GM20000 (cell line): ENCODE results near the gene CDK13.

ENCODE experiments used
- DNase-seq: peaks from one replicate; pipeline ENCODE4 v3.0.0; 2012; ENCODE audit warnings: low spot score
- TF ChIP-seq, protein P1 (sequence below): IDR thresholded peaks from 2 replicates; pipeline ENCODE4 v1.5.1; 2012; ENCODE audit warnings: mild to moderate bottlenecking, control low read depth; ENCODE audit errors: extremely low read depth, missing control alignments

Gene CDK13

DNA sequence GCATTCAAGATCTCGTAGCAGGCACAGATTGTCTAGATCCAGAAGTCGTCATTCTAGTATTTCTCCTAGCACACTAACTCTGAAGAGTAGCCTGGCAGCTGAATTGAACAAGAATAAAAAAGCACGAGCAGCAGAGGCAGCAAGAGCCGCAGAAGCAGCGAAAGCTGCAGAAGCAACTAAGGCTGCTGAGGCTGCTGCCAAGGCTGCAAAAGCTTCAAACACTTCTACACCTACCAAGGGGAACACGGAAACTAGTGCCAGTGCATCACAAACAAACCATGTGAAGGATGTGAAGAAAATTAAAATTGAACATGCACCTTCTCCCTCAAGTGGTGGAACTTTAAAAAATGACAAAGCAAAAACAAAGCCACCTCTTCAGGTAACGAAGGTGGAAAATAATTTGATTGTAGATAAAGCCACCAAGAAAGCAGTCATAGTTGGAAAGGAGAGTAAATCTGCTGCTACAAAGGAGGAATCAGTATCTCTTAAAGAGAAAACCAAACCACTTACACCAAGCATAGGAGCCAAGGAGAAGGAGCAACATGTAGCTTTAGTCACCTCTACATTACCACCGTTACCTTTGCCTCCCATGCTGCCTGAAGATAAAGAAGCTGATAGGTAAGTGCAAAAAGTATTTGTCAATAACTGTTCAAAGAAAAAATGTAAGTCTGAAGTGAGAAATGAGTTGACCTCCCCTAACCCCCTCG is 37.7 kb downstream of the CDK13 start:
- DNase-seq: no peak
- TF ChIP-seq, protein P1, sequence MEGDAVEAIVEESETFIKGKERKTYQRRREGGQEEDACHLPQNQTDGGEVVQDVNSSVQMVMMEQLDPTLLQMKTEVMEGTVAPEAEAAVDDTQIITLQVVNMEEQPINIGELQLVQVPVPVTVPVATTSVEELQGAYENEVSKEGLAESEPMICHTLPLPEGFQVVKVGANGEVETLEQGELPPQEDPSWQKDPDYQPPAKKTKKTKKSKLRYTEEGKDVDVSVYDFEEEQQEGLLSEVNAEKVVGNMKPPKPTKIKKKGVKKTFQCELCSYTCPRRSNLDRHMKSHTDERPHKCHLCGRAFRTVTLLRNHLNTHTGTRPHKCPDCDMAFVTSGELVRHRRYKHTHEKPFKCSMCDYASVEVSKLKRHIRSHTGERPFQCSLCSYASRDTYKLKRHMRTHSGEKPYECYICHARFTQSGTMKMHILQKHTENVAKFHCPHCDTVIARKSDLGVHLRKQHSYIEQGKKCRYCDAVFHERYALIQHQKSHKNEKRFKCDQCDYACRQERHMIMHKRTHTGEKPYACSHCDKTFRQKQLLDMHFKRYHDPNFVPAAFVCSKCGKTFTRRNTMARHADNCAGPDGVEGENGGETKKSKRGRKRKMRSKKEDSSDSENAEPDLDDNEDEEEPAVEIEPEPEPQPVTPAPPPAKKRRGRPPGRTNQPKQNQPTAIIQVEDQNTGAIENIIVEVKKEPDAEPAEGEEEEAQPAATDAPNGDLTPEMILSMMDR: no peak

DNA sequence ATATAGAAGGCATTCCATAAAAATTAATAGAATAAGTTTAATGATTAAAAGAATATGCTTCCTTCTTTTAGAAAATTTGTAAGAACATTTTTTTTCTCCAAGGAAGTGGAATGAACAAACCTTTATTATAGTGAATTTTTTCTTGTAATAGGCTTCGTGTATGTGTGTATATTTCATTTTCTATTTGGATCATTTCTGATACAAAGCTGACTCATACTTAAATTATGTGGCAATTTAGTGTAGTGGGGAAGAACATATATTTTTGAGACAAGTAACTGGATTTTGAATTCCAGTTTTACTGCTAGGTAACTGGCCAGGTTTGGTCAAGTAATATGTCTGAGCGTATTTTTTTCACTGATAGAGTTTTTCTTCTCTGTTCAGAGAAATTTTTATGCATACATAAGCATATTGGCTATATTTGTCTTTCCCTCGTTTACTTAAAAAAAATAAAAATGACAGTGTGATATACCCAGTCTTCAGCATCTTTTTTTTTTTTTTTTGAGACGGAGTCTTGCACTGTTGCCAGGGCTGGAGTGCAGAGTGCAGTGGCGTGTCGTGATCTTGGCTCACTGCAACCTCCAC is 50.8 kb downstream of the CDK13 start:
- TF ChIP-seq, protein P1: no peak

DNA sequence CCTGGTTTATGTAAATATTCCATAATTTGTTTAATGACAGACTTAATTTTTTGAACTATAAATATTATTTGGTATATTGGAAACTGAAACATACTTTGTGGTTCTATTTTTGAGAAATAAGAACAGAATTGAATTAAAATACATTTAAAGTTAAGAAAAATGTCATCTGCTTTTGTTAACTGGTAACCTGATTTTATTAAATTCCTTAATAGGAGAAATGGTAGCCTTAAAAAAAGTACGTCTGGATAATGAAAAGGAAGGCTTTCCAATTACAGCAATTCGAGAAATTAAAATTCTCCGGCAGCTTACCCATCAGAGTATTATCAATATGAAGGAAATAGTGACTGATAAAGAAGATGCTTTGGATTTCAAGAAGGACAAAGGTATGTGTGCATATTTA is 51.6 kb downstream of the CDK13 start:
- DNase-seq: no peak
- TF ChIP-seq, protein P1: no peak

More for the DNA sequence above, 50.8 kb downstream of the CDK13 start:
- no peak for DNase-seq

DNA sequence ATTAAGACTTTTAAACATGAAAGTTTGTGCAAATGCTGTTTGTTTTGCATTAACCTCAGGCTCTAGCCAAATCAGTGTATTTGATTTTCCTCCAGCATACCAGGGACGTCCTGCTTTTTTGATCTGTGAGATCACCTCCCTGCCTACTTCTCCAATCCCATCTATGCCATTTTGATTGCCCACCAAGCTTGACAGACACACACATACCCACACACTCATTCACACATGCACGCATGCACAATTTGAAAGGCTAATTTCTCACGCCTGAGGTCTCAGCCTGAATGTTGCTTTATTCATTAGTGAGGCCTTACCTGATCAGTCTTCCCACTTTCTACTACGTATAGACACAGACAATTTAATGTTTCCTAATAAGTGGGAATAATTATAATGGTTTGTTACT is 53.5 kb downstream of the CDK13 start:
- no peak for DNase-seq
- TF ChIP-seq, protein P1: no peak

DNA sequence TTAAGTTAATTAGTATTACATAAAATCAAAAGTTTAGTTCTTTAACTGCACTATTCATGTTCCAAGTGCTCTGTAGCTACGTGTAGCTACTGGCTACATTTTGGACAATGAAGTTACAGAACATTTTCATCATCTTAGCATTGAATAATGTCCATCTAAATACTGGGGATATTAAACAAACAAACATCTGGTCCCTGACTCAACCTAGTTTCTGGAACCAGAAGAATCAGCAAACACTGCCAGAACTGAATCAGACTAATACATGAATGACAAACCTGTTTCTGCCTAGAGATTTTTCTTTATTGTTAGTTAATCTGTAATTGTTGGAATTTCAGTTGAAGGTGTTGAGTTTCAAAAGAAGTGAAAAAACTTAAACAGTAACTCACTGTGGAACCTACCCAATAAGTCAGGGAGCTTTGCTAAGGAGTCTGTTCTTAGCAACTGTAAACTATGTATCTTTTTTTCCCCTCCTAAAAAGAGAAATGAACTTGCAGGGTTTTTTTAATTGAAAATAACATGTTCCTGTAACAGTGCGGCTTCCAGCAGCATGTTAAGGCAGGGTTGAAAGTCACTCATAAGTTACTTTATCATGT is 58.3 kb downstream of the CDK13 start:
- no peak for DNase-seq
- TF ChIP-seq, protein P1: no peak

DNA sequence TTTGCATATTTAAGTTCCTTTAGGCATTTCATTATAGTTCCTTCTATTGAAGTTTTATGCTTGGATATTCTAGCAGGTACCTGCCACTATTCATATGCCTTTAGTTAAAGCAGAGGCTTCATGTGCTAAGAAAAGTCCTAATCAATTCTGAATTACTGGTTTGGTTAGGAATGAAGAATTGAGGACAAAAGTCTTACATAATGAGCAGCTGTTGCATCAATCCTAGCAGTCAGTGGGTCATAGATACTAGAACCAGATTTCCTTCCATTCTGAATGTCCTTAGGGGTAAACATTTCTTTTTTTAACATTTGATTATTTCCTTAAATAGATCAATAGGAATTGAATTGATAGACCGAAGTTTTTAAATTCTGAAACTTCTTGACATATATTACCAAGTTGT is 59.2 kb downstream of the CDK13 start:
- no peak for DNase-seq

DNA sequence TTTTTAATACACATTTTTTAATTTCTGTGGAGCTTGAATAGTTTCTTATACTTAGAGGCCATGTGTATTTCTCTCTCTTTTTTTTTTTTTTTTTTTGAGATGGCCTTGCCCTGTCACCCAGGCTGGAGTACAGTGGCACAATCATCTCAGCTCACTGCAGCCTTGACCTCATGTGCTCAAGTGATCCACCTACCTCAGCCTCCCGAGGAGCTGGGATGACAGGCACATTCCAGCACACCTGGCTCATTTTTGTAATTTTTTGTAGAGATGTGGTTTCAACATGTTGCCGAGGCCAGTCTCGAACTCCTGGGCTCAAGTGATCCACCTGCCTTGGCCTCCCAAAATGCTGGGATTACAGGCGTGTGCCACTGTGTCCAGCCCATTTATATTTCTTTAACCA is 64.3 kb downstream of the CDK13 start:
- TF ChIP-seq, protein P1: no peak
- no peak for DNase-seq

More for the DNA sequence above, 59.2 kb downstream of the CDK13 start:
- TF ChIP-seq, protein P1: no peak
